HK-2 (cell line): Measurements from ENCODE around the gene PDP2.
A peak's percentile ranks its signal among the peaks of the same experiment; 100 is the strongest.
"Not testable (repeated sequence)": the region's sequence is repeated elsewhere in the genome, so short reads cannot be mapped to it uniquely, and the experiment has no call there.

ENCODE experiments used
- DNase-seq: peaks from one replicate; pipeline ENCODE4 v3.0.0-alpha.2; 2018; ENCODE audit not compliant: unreplicated experiment

The PDP2 gene

DNA sequence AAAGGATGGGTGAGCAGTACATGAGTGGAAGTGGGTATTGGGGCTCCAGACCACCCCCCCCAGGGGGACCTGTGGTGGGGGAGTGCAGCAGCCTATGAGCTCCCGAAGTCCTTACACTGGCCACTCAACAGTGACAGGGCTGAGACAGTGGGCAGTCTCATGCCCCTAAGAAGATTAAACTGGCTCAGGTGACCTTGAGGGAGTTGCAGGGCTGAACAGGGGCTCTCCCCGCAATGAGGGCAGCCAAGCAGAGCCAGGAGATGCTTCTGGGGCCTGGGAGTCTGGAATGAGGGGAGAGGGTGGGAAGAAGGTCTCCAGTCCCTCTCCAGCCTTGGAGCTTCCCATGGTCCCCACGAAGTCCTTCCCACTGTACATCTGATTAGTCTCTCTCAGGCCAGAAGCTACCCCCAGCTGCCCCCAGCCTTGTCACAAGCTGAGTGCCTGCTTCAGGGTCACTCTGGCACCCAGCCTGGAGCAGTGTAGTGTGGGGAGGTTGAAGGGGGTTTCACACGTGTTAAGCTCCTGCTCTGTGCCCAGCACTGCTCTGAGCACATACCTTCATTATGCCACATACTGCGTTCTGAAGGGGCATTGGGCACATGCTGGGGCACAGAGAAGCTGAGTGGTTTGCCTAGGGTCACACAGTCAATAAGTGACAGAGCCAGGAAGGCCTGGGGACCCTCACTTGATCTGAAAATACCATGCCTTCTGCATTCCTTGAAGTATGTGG is 39.4 kb downstream of the PDP2 start:
- DNase-seq: no peak

DNA sequence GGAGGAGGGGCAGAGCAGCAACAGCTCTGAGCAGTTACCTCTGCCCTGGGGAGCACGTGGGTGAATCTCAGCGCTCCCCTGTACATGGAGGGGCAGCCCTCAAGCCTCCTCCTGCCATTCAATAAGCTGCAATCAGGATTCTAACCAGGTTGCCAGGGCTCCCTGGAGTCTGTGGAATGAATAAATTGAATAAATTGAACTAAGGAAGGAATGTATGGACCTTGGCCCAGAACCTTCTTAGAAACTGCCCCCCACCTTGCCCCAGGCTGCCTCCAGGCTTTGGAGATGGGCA is 39.9 kb downstream of the PDP2 start:
- DNase-seq: no peak

DNA sequence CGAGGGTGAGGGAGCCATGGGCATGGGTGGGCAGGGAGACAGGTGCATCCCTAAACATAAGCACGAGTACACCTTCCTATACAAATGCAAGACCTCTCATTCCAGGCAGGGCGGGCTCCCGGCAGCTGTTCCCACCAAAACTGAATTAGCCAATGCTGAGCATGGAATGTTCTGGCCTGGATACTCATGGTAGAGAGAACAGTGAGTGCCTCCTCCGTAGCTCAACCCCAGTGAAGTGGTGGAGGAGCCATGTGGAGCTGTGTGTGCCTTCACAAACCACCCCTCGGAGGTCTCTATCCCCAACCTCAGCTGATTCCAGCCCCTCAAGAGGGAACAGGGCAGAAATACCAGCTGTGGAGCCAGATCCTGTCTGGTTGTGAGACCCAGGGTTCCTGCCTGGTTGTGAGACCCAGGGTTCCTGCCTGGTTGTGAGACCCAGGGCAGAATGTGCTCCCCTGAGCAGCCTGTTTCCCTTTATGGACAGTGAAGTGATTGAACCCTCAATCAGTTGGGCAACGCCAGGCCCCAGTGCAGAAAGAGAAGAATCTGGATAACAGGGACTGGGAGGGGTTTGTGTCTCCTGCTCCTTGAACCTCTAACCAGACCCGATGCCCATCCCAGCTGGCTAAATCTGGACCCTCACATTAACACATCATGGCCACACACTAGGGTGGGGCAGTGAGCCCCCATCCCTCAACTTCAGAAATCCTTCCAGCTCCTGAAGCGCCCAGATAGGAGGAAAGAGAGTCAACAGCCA is 40.8 kb downstream of the PDP2 start:
- no peak for DNase-seq

DNA sequence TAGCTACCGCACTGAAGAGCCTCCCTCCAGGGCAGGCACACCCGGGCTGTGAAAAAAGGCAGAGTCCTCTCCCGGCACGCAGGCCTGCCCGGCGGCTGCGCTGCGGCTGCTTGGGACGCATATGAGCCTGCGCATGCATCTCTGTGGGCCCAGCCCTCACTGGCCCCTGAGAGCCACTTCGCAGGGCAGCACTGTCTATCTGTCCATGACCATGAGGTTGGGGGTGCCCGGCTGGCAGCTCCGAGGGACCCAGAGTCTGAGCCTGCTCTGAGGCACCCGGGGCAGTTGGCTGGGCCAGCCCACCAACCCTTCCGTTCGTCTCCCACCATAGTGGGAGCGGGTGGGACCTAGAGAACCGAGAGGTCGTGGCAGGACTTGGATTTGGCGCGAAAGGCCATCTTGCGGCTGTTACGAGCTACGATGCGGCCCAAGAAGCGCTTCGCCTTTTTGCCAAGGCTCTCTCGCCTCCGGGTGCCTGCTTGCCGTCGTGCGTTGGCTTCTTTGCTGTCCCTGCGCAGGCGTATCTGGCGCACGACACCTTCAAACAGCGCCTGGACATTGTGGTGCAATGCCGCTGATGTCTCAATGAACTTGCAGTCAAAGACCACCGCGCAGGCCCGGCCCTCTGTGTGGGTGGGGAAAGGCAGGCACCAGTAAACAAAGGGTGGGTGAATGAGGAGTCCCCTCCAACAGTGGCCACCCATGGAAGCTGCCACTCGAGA is 41.6 kb downstream of the PDP2 start:
- no peak for DNase-seq

DNA sequence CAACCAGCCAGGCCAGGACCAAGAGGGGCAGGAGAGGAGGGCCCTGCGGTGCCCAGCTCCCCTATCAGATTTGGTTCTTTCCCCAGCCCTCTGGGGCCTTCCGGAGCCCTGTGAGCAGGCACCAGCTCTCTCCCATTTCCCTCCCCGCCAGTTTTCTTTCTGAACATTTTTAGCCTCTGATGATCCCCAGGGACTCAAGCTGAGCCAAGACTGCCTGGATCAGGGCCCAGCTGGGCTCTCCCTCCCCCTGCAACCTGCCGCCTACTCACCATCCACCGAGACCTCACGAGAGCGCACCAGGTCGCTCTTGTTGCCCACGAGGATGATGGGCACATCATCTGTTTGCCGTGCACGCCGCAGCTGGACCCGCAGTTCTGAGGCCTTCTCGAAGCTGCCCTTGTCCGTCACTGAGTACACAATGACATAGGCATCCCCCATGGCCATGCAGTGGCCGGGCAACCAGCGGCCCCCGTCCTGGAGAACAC is 43.0 kb downstream of the PDP2 start:
- no peak for DNase-seq

DNA sequence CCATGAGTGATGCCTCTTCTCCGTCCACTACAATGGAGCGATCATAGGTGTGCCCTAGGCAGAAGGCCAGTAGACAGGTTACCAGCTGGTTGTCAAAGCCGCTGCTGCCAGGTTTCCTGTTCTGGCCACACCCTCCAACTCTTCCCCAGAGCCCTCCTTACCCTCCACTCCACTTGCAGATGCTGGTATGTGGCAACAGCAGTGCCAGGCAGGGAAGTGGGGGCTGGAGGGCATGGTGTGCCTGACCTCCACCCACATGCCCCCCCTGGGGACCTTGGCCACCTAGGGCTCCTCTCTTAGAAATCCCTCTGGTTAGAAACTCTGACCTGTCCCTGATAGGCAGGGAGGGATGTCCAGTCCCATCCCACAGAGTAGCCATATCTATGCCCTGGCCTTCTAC is 43.6 kb downstream of the PDP2 start:
- DNase-seq: no peak

DNA sequence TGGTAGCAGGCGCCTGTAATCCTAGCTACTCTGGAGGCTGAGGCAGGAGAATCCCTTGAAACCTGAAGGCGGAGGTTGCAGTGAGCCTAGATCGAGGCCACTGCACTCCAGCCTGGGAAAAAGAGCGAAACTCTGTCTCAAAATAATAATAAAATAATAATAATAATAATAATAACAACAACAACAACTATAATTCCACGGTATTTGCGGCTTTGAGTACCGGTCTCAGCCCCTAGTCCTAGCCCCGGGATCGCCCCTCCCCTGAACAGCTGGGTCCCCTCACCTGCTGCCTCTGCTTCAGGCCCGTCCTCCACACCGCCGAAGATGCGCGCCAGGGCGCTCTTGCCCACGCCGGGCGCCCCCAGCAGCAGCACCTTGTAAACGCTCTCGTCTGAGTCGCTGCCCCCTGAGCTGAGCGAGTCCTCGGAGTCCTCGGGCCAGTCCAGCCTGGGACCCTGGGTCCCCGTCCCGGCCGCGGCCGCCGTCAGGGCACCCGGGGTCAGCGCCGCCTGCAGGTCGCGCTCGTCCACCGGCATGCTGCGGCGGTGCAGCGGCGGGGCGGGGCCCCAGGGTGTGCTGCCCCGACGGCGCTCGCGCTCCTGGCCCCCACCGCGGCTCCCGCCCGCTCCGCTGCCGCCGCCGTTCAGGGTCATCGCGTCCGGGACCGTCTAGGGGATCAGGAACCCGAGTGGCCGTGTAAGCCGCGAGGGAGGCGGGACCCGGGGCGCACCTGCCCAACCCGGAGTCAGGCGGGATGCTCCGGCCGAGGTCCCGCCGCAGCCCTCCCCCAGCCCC is 44.4 kb downstream of the PDP2 start:
- DNase-seq: peak; percentile 54

DNA sequence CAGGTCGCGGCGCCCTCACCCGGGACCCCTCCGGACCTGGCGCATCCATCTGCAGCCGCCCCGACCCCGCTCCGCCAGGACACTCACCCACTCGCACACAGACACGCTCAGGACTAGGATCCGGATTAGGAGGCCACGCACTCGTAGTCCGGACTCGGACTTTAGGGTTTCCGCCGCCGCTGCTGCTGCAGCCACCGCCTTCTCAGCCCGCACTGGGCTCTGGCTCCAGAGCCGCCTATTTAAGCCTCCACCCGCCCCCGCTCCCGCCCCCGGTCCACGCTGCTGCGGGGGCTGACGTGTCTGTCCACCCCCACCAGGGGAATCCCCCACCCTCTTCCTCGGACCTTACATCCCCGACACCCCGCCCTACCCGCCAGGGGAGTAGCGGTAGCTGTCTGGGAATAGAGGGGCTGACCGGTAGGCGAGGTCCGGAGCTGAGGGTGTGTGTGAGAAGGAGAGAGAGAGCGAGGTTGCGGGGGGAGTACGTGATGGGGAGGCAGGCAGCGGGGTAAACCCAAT is 45.1 kb downstream of the PDP2 start, which contains the start of gene RRAD:
TSS of gene RRAD (minus strand) at position 214 of the 519 bp plus-strand sequence. CDS start 356 bp downstream, outside the sequence.
- peak; percentile 90 for DNase-seq

DNA sequence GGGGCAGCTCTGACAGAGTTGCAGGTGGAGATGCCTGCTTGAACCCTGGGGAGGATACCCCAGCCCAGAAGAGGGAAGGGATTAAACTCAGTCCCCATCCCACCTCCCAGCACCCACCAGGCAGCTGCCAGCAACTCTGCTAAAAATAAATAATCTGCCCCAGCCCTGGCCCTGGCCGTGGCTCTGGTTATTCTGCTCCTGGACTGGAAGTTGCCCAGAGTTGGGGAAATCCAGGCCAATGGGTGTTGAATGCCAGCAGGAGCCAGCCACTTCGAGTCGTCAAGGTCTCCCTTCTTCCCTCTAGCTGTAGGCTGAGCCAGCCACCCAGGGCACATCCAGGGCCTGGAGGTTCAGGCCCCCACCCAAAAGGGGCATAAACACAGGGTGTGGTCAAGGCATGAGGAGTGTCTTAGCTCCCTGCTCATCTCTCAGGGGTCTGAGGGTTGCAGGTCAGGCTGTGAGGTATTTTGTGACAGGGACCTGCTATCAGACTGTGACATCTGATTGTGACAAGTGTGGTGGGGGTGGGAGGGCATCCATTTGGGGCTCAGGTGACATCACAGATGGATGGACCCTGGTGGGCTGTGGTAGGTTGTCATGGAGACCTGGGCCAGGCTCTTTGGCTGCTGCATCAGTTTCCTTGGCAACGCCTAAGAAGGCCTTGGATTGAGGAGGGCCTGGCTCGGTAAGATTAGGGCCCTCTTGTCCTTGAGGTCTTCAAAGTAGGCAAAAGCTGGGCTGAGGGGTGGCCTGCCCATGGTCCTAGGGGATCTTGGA is 46.0 kb downstream of the PDP2 start:
- peak; percentile 47 for DNase-seq

DNA sequence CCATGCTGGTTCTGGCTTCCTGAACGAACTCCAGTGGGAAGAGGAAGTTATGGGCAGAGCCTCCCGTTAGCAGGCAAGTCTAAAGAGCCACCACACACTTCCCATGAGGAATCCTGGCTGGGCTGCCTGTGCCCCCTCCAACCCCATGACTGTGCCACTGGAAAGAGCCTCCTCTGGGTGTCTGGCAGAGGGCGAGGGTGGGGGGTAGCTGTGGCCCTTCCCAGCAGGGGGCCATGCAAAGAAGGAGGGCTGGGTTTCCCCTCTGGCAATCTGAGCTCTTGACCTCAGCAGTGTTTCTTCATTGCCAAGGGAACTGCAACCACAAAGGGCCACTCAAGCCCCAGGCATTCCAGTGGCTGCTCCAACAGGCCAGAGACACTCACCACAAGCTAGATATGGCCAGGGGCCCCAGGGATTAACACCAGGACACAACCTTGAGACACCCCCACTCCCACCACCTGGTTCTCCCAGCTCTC is 46.7 kb downstream of the PDP2 start:
- peak; percentile 95 for DNase-seq

DNA sequence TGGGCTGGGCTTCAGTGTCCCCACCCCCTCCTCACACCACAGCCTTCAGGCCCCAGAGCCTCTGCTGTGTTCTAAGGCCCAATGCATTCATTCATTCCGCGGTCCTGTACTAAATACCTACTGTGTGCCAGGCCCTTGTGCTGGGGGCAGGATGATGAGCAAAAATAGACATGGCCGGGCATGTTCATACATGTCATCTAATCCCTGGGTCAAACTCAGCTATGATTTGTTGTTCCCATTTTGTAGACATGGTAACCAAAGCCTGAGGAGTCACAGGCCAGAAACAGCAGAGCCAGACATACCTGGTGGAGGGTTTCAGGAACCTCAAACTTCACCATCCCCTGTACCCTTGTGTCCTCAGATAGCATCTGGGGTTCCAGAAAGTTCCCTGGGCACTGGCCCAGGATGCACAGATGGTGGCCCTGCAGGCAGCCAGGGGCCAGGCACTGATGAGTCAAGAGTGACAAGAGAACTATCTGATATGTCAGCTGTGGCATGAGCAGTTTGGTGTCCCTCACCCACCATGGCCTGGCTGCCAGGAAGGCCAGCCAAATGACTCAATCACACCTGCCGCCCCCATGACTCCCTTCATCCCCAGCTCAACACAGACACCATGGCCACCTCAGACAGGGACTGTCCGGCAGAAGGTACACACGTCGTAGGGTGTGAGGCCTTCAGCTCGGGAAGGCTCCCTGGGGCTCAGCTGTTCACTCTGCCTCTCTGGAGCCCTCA is 47.8 kb downstream of the PDP2 start:
- DNase-seq: peak; percentile 68

DNA sequence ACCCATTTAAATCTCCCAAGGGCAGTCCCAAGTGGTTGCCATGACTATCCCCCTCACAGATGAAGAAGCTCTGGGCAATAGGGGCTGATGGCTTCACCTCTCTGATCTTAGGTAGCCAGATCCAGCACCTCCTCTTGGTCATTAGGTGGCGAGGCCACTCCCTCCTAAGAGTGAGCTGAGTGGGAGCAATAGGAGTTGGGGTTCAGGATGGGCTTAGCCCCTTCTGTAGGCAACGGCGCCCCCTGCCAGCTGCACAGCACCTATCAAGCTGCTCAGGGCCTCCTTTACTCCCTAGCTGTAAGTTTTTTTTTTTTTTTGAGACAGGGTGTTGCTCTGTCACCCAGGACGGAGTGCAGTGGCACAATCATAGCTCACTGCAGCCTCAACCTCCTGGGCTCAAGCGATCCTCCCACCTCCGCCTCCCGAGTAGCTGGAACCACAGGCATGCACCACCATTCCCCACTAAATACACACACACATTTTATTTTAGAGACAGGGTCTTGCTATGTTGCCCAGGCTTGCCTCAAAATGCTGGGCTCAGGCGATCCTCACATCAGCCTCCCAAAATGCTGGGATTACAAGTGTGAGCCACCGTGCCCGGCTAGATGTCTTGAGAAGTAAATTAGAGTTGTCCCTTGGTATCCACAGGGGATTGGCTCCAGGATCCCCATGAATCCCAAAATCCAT is 48.5 kb downstream of the PDP2 start:
- peak; percentile 54 for DNase-seq

DNA sequence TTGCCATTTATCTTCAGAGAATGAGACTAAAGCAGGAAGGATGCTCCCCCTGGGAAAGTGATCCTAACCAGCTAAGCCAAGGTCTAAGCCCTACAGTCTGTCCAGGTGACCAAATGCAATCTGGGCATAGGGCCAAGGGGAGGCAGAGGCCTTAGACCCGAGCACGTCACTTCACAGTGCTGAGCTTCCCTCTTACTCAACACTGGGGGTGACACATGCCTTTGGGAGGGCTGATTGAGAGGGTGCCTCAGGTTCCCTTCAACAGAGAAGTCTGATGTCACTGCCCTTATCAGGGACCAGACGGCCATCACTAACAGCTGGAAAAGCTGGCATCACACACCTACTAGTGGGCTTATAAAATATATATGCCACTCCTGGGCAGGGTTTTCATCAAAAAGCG is 49.9 kb downstream of the PDP2 start:
- peak; percentile 81 for DNase-seq

DNA sequence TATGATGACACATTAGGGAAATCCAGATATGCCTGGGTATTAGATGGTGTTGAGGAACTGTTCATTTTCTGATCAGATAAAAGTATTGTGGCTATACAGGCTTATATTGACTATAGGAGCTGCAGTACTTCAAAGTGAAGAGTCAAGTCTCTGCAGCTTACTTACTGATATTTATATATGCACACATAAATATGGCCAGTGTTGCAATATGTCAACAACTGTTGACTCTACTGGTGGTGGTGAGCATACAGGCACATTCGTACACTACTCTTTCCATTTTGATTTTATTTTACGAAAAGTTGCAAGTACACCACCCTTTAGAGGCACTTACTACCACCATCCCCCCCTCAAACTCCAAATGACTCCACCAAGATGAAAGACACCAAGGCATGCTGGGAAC is 51.4 kb downstream of the PDP2 start:
- no peak for DNase-seq

DNA sequence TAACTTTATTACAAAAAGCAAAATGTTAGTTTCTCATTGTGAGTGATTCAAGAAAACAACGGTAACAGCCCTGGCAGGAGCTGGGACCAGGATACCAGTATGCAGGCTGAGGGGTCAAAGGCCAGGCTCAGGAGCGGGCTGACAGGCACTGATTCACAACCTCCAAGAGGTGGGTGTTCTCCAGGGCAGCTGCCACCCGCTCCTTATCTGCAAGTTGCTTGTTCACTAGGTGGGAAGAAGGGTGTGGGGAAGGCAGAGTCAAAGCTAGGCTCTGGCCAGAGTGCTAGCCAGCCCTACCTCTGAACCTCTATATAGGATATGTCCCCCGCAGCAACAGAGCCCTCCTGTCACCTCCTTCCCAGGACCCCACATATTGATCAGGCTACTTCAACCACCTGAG is 51.8 kb downstream of the PDP2 start:
- no peak for DNase-seq

DNA sequence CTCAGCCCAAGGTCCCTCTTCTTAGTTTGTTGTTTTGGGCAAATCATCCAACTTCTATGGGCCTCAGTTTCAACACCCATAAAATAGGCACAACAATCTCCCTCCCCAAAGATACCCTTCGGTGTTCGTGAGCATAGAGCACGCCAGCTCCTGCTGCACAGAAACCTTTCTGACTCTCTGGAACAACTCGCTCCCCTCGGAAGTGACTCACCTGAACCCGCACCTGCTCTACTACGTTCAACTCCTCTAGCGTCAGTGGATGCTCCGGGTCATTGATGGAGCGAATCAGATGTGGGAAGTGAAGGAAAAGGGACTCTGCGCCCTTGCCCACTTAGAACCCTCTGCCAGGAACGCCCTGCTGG is 53.4 kb downstream of the PDP2 start:
- DNase-seq: no peak

DNA sequence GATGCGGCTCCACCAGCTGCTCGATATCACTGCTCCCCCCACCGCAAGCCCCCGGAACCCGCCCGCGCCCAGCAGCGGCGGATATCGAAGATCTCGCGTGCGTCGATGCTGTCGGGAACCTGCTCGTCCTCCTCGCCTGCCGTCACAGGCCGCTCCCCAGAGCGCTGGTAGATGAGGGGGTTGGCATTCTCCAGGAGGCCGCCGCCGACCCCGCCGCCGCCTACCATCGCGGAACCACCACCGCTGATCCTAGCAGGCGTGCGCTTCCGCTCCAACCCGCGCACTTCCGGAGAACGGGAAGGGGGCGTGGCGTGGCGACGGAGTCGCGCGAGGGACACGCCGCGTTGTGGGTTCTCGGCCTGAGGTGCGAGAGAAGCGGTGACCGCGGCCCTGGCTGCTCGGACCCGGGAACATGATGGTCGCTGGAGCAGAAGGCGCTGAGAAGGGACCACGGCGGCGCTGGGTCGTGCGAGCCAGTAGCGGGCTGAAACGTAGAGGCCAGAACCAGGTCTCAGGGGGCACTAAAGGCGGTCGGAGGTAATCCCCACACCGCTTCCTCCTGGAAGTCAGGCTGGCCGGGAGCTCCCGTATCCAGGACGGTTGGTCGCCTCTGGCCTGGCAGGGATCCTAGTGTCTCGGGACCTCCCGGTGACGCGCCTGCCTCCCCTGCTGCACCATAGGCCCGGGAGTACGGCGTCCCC is 54.0 kb downstream of the PDP2 start, which contains the start of gene CIAO2B:
TSS of gene CIAO2B (minus strand) at position 265 of the 701 bp plus-strand sequence. CDS start at position 227, 38 bp downstream.
- DNase-seq: peak; percentile 85

DNA sequence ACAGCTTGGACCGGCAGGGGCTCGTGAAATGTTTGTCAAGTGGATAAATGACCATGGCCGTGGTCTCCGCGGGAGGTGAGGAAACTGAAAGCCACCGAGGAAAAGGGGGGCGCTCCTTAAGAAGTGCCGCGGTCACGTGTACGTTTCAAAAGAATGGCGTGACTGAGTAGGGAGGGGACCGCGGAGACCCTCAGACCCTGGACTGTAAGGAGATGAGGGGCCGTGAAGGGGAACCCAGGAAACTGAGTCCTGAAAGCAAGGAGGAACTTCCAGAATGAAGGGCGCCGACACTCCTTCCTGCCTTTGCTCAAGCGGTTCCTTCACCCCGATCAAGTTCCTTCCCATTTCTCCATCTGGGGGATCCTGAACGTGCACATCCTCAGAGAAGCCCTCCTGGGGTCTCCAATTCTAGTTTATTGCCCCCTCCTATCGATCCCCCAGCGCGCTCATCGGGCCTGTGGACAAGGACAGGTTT is 54.6 kb downstream of the PDP2 start:
- DNase-seq: not testable (repeated sequence)
